IMR-90 (cell line): ENCODE data around the gene CTNND2. TPM values are rescaled to one million over a fixed set of nuclear protein-coding genes. Genes with fewer than 3 reads are reported as not detected.

Experiments used
- ATAC-seq: fragments of 200-7000 bp; cut with Tn5 transposase; 2 replicates; pipeline ENCODE4 v1.9.1; 2020; ENCODE audit warnings: low read depth, mild to moderate bottlenecking, moderate library complexity
- BruUV-seq: library from RNA; stranded (reverse); fragments of 400-500 nt; replicated peaks from 2 replicates; lab custom pipeline; 2021; lab: Mats Ljungman, UMichigan
- CTCF ChIA-PET: fragments of 300-600 bp; formaldehyde crosslinking; extraction: SDS; loops from one replicate; lab custom pipeline; 2021; ENCODE audit warnings: antibody characterized with exemption; lab: Yijun Ruan, JAX
- POLR2A ChIA-PET: fragments of 300-600 bp; sonication (Branson Sonifier 250); formaldehyde crosslinking; loops from one replicate; lab custom pipeline; 2022; ENCODE audit warnings: antibody characterized with exemption; ENCODE audit not compliant: unreplicated experiment; lab: Charles Lee
- DNase-seq: peaks from one replicate; pipeline ENCODE4 v3.0.0; 2013
- H2AFZ ChIP-seq: replicated peaks from 2 replicates; pipeline ENCODE3; 2013; ENCODE audit warnings: low read length, mild to moderate bottlenecking; ENCODE audit not compliant: poor library complexity
- H2AK5ac ChIP-seq: 2 replicates; pipeline ENCODE4 v1.6.1; 2013; ENCODE audit warnings: low read depth, low read length, inconsistent platforms
- H2AK9ac ChIP-seq: replicated peaks from 2 replicates; pipeline ENCODE3; 2013; ENCODE audit warnings: mild to moderate bottlenecking, low read depth, low read length, moderate library complexity; ENCODE audit not compliant: poor library complexity
- H2BK120ac ChIP-seq: 2 replicates; pipeline ENCODE4 v1.6.1; 2013; ENCODE audit warnings: low read depth, low read length, inconsistent platforms
- H2BK15ac ChIP-seq: 3 replicates; pipeline ENCODE4 v1.6.1; 2013; ENCODE audit warnings: low read depth, low read length, inconsistent platforms
- H2BK20ac ChIP-seq: 2 replicates; pipeline ENCODE4 v1.6.1; 2013; ENCODE audit warnings: low read depth, mild to moderate bottlenecking, inconsistent platforms, low read length, moderate library complexity
- H2BK5ac ChIP-seq: 2 replicates; pipeline ENCODE4 v1.6.1; 2013; ENCODE audit warnings: mild to moderate bottlenecking, low read depth, low read length, inconsistent platforms; ENCODE audit not compliant: poor library complexity, severe bottlenecking
- H3K14ac ChIP-seq: replicated peaks from 2 replicates; pipeline ENCODE4 v1.6.1; 2013; ENCODE audit warnings: low read depth, low read length, inconsistent platforms
- H3K18ac ChIP-seq: 2 replicates; pipeline ENCODE4 v1.6.1; 2013; ENCODE audit warnings: low read depth, low read length, control low read depth
- H3K23ac ChIP-seq: 2 replicates; pipeline ENCODE4 v1.6.1; 2013; ENCODE audit warnings: low read depth, low read length, inconsistent platforms
- H3K27ac ChIP-seq: 2 replicates; pipeline ENCODE4 v1.5.1; 2013; ENCODE audit warnings: mild to moderate bottlenecking, control low read depth, low read length; ENCODE audit not compliant: insufficient read depth
- H3K27me3 ChIP-seq: 2 replicates; pipeline ENCODE4 v1.6.1; 2013; ENCODE audit warnings: low read length; ENCODE audit not compliant: control insufficient read depth, insufficient read depth
- H3K36me3 ChIP-seq: 2 replicates; pipeline ENCODE4 v1.6.1; 2013; ENCODE audit warnings: low read length, mixed read lengths; ENCODE audit not compliant: control insufficient read depth, insufficient read depth
- H3K4ac ChIP-seq: 2 replicates; pipeline ENCODE4 v1.6.1; 2013; ENCODE audit warnings: low read depth, low read length, inconsistent platforms
- H3K4me1 ChIP-seq: 2 replicates; pipeline ENCODE4 v1.6.1; 2013; ENCODE audit warnings: low read length, mixed read lengths; ENCODE audit not compliant: control insufficient read depth, insufficient read depth
- H3K4me2 ChIP-seq: 2 replicates; pipeline ENCODE4 v1.6.1; 2013; ENCODE audit warnings: low read depth, mild to moderate bottlenecking, control low read depth, low read length, moderate library complexity
- H3K4me3 ChIP-seq: 2 replicates; pipeline ENCODE4 v1.5.1; 2013; ENCODE audit warnings: low read depth, mild to moderate bottlenecking, control low read depth, low read length, moderate library complexity; ENCODE audit not compliant: insufficient read depth
- H3K56ac ChIP-seq: 2 replicates; pipeline ENCODE4 v1.6.1; 2013; ENCODE audit warnings: low read length, inconsistent platforms; ENCODE audit not compliant: insufficient read depth; ENCODE audit errors: extremely low read depth
- H3K79me1 ChIP-seq, 2 experiments: 2 replicates each; pipeline ENCODE4 v1.6.1; 2013; ENCODE audit warnings: low read length in 2 of 2, inconsistent platforms in 1 of 2, low read depth in 1 of 2
- H3K9ac ChIP-seq: 2 replicates; pipeline ENCODE4 v1.6.1; 2013; ENCODE audit warnings: low read depth, low read length, control low read depth
- H3K9me1 ChIP-seq: 2 replicates; pipeline ENCODE4 v1.6.1; 2013; ENCODE audit warnings: low read length, inconsistent platforms; ENCODE audit not compliant: insufficient read depth
- H3K9me3 ChIP-seq: 2 replicates; pipeline ENCODE4 v1.6.1; 2013; ENCODE audit warnings: low read length; ENCODE audit not compliant: control insufficient read depth, insufficient read depth
- H4K20me1 ChIP-seq: 2 replicates; pipeline ENCODE4 v1.6.1; 2013; ENCODE audit warnings: low read length, inconsistent platforms; ENCODE audit not compliant: insufficient read depth
- H4K5ac ChIP-seq: 2 replicates; pipeline ENCODE4 v1.6.1; 2013; ENCODE audit warnings: mild to moderate bottlenecking, low read depth, low read length, control low read depth
- H4K8ac ChIP-seq, 2 experiments: 2 replicates each; pipeline ENCODE4 v1.6.1; 2013; ENCODE audit warnings: low read depth in 2 of 2, low read length in 2 of 2, control low read depth in 1 of 2, inconsistent platforms in 1 of 2
- H4K91ac ChIP-seq: 2 replicates; pipeline ENCODE4 v1.6.1; 2013; ENCODE audit warnings: low read depth, low read length, inconsistent platforms; ENCODE audit not compliant: insufficient read depth
- BHLHE40 ChIP-seq: fragments of 150-350 bp; IDR thresholded peaks from 2 replicates; pipeline ENCODE4 v1.6.1; 2016; ENCODE audit warnings: mild to moderate bottlenecking, low read depth, low read length
- CEBPB ChIP-seq: IDR thresholded peaks from 2 replicates; pipeline ENCODE4 v1.6.1; 2012; ENCODE audit warnings: low read depth, low read length, improper control_type of control experiment
- CHD1 ChIP-seq: IDR thresholded peaks from 2 replicates; pipeline ENCODE4 v1.6.1; 2012; ENCODE audit warnings: low read depth, low read length, improper control_type of control experiment
- ELK1 ChIP-seq: fragments of 150-350 bp; IDR thresholded peaks from 2 replicates; pipeline ENCODE4 v1.6.1; 2016; ENCODE audit warnings: low read depth, mild to moderate bottlenecking, low read length, moderate library complexity, borderline replicate concordance
- FOS ChIP-seq: fragments of 150-350 bp; IDR thresholded peaks from 2 replicates; pipeline ENCODE4 v1.6.1; 2016; ENCODE audit warnings: low read depth, low read length
- MAFK ChIP-seq: IDR thresholded peaks from 2 replicates; pipeline ENCODE4 v1.6.1; 2012; ENCODE audit warnings: low read depth, low read length, improper control_type of control experiment
- MAZ ChIP-seq: IDR thresholded peaks from 2 replicates; pipeline ENCODE4 v1.6.1; 2012; ENCODE audit warnings: low read depth, mild to moderate bottlenecking, low read length, improper control_type of control experiment, moderate library complexity, borderline replicate concordance
- MXI1 ChIP-seq: IDR thresholded peaks from 2 replicates; pipeline ENCODE4 v1.6.1; 2012; ENCODE audit warnings: low read depth, mild to moderate bottlenecking, low read length, moderate library complexity, borderline replicate concordance
- NFE2L2 ChIP-seq: fragments of 150-350 bp; IDR thresholded peaks from 2 replicates; pipeline ENCODE4 v1.6.1; 2016; ENCODE audit warnings: low read depth, mild to moderate bottlenecking, low read length
- POLR2A ChIP-seq: IDR thresholded peaks from 2 replicates; pipeline ENCODE4 v1.6.1; 2012; ENCODE audit warnings: mild to moderate bottlenecking, low read depth, low read length
- RAD21 ChIP-seq: IDR thresholded peaks from 2 replicates; pipeline ENCODE4 v1.6.1; 2012; ENCODE audit warnings: low read length, improper control_type of control experiment
- RCOR1 ChIP-seq: IDR thresholded peaks from 2 replicates; pipeline ENCODE4 v1.6.1; 2012; ENCODE audit warnings: mild to moderate bottlenecking, low read length, improper control_type of control experiment; ENCODE audit not compliant: insufficient replicate concordance
- RFX5 ChIP-seq: IDR thresholded peaks from 2 replicates; pipeline ENCODE4 v1.8.0; 2012; ENCODE audit warnings: low read depth, mild to moderate bottlenecking, low read length, moderate library complexity
- SMC3 ChIP-seq: fragments of 150-350 bp; IDR thresholded peaks from 2 replicates; pipeline ENCODE4 v1.6.1; 2016; ENCODE audit warnings: low read depth, mild to moderate bottlenecking, antibody characterized with exemption, low read length, moderate library complexity
- USF2 ChIP-seq: fragments of 150-350 bp; IDR thresholded peaks from 2 replicates; pipeline ENCODE4 v1.6.1; 2017; ENCODE audit warnings: mild to moderate bottlenecking, antibody characterized with exemption, low read length, low read depth
- WGBS, 2 experiments: methylation state at CpG; one replicate each; pipeline versions ENCODE4 v1.1.5 to v1.1.7; 2013; ENCODE audit warnings: missing lambda C conversion rate in 2 of 2; ENCODE audit not compliant: insufficient read length in 1 of 2; ENCODE audit errors: extremely low coverage in 2 of 2; 5-methylcytosine and 5-hydroxymethylcytosine counted together
- dilution Hi-C: fragments of 300-500 bp; cut with HindIII; formaldehyde crosslinking; loops from one replicate; pipeline ENCODE4 v1.14.3; 2018; ENCODE audit warnings: low sequenced_read_pairs; ENCODE audit not compliant: unreplicated experiment
- in situ Hi-C: fragments of 300-500 bp; cut with MboI; formaldehyde crosslinking; loops from 3 replicates; pipeline ENCODE4 v1.14.3; 2019; ENCODE audit warnings: low sequenced_read_pairs, inconsistent platforms, mixed read lengths
- intact Hi-C: fragments of 100-400 bp; cut with micrococcal nuclease; formaldehyde crosslinking; loops from 2 replicates; pipeline ENCODE4 v1.10.0; 2022
- polyA plus RNA-seq, 3 experiments: library from polyadenylated mRNA; depleted of rRNA; stranded (reverse); fragments of >200 nt; gene quantifications; 2 replicates each; pipeline ENCODE4 v1.2.3, GENCODE V29; 2012; ENCODE audit warnings: low replicate concordance in 1 of 3
- total RNA-seq: library from RNA; depleted of rRNA; stranded (reverse); fragments of >200 nt; gene quantifications from 2 replicates; pipeline ENCODE4 v1.2.3, GENCODE V29; 2012

Gene CTNND2
- total and polyA plus RNA-seq, 2 of the 4 experiments (the other 2 are of a cell fraction): not detected

- Histone ChIP-seq H3K23ac (no peak overlapping the region), H4K20me1 (no peaks in the 10 kb centered on the region), H3K79me1 (no peaks in the 10 kb centered on the region), H2AFZ (no peak overlapping the region), H3K56ac (no peak overlapping the region), H3K27me3 (no peaks in the 10 kb centered on the region), H2BK20ac (no peak overlapping the region), H3K4me3 (no peak overlapping the region), H2BK5ac (no peak overlapping the region), H3K9me1 (no peaks in the 10 kb centered on the region), H4K8ac (no peak overlapping the region), H3K9ac (no peak overlapping the region), H3K14ac (no peak overlapping the region), H3K18ac (no peak overlapping the region), H3K4ac (no peak overlapping the region), H3K9me3 (peaks cover 8% of the 10 kb centered on the region), H2AK5ac (no peak overlapping the region), H2BK120ac (no peak overlapping the region), H4K5ac (no peak overlapping the region), H3K27ac (no peak overlapping the region), H3K36me3 (no peaks in the 10 kb centered on the region), H2BK15ac (no peak overlapping the region), H2AK9ac (no peak overlapping the region), H4K91ac (no peak overlapping the region), H3K4me2 (no peak overlapping the region), H3K4me1 (no peaks in the 10 kb centered on the region)
- ATAC-seq (no peak), DNase-seq (no peak)
- in situ Hi-C loops (no loop called here), intact Hi-C loops (no loop called here), dilution Hi-C loops (no loop called here)
- CTCF ChIA-PET: no interaction called here
- 0% methylated on average over 1 of the region's 4 CpGs; no CpG with 5 or more reads in 1 of the 2 experiments for WGBS, 2 experiments
- no peak for TF ChIP-seq BHLHE40
- TF ChIP-seq POLR2A: no peak
- TF ChIP-seq NFE2L2: no peak
- no peak for TF ChIP-seq RFX5
- TF ChIP-seq CHD1: no peak
- no peak for TF ChIP-seq MAZ
- TF ChIP-seq MAFK: no peak
- no peak for TF ChIP-seq USF2
- no peak for TF ChIP-seq FOS
- TF ChIP-seq RCOR1: no peak
- TF ChIP-seq ELK1: no peak
- no peak for TF ChIP-seq SMC3
- TF ChIP-seq RAD21: no peak
- TF ChIP-seq MXI1: no peak
- no peak for TF ChIP-seq CEBPB
- POLR2A ChIA-PET: no interaction called here
- BruUV-seq: no TSS peak
Observed at GRCh38 chr5:11681796-11682195, 222.4 kb downstream of the CTNND2 start.
